ENCODE results near the gene SPATS2L. TPM values are rescaled to one million over a fixed set of nuclear protein-coding genes. Genes with fewer than 3 reads are reported as not detected.

SPATS2L gene
- total and polyA plus RNA-seq, 2 experiments from 2014 or later, result 118 to 154 TPM

- peaks cover 35% of the 10 kb centered on the region for H3K36me3 Mint-ChIP-seq (ENCODE audit: low read depth)
Observed at GRCh38 chr2:200455958-200456421, 149.5 kb downstream of the SPATS2L start.

GRCh38 chr2:200456567-200456966 lies 150.1 kb downstream of the SPATS2L start:
- H3K36me3 Mint-ChIP-seq (ENCODE audit: low read depth), result peaks cover 37% of the 10 kb centered on the region
- Histone ChIP-seq H2AFZ (no peak overlapping the region), H3K27me3 (ENCODE audit: insufficient read depth) (no peaks in the 10 kb centered on the region), H3K4me1 (ENCODE audit: insufficient read depth) (peaks cover 7% of the 10 kb centered on the region), H3K4me3 (no peak overlapping the region), H3K36me3 (ENCODE audit: insufficient read depth) (peaks cover 29% of the 10 kb centered on the region), H3K79me2 (replicated peaks; ENCODE audit: insufficient read depth) (no peaks in the 10 kb centered on the region; the same call in 1 of the 2 replicates), H3K4me2 (no peak overlapping the region), H3K9me2 (ENCODE audit: insufficient read depth) (no peaks in the 10 kb centered on the region), H3K27ac (ENCODE audit: low read depth) (0 out of 2 replicates have a peak overlapping the region, but pooled peaks have one; percentile 21), H3F3A (replicated peaks; ENCODE audit: low read depth) (no peaks in the 10 kb centered on the region), H4K20me1 (replicated peaks; ENCODE audit: insufficient read depth) (peaks cover 5% of the 10 kb centered on the region; the same call in 1 of the 2 replicates)
- H3K4me3 Mint-ChIP-seq, result no peak overlapping the region
- no peak overlapping the region for H3K27ac Mint-ChIP-seq
- H3K9me3 Mint-ChIP-seq, result no peaks in the 10 kb centered on the region
- no peak for DNase-seq (ENCODE audit: low spot score)
- H3K4me1 Mint-ChIP-seq, result peaks cover 16% of the 10 kb centered on the region
- no peak for ATAC-seq
- peaks cover 2% of the 10 kb centered on the region for H3K27me3 Mint-ChIP-seq (ENCODE audit: insufficient read depth, low read depth, poor library complexity)
- no peak for TF ChIP-seq ETS1 (IDR thresholded peaks at IDR 0.05)
- TF ChIP-seq JUNB (IDR thresholded peaks at IDR 0.05; ENCODE audit: unreplicated experiment), result no peak
- no peak for TF ChIP-seq CREB1 (CRISPR knock-in tag; IDR thresholded peaks at IDR 0.05; ENCODE audit: low read depth)
- no peak for TF ChIP-seq ZNF331 (CRISPR knock-in tag; IDR thresholded peaks at IDR 0.05; ENCODE audit: low read depth)
- TF ChIP-seq CTCF (conservative IDR thresholded peaks at IDR 0.05; ENCODE audit: low read depth in 2 of 2), result no peak
- TF ChIP-seq EZH2phosphoT487 (IDR thresholded peaks at IDR 0.05; ENCODE audit: unreplicated experiment), result no peak
- no peak; the same call in 1 of the 2 replicates for TF ChIP-seq POLR2AphosphoS5 (IDR thresholded peaks at IDR 0.05; ENCODE audit: low read depth)
- no peak for TF ChIP-seq ZNF114 (CRISPR knock-in tag; IDR thresholded peaks at IDR 0.05)
- TF ChIP-seq NANOG (IDR thresholded peaks at IDR 0.05; ENCODE audit: borderline replicate concordance), result no peak

More at GRCh38 chr2:200455958-200456421, 149.5 kb downstream of the SPATS2L start:
- no peak overlapping the region for H3K27ac ChIP-seq (ENCODE audit: low read depth)
- H3K9me2 ChIP-seq (ENCODE audit: insufficient read depth), result no peaks in the 10 kb centered on the region
- Mint-ChIP-seq H3K4me1 (peaks cover 16% of the 10 kb centered on the region), H3K27ac (no peak overlapping the region), H3K4me3 (no peak overlapping the region), H3K9me3 (no peaks in the 10 kb centered on the region), H3K27me3 (ENCODE audit: insufficient read depth, low read depth, poor library complexity) (peaks cover 2% of the 10 kb centered on the region)
- H3K36me3 ChIP-seq (ENCODE audit: insufficient read depth), result peaks cover 29% of the 10 kb centered on the region
- no peaks in the 10 kb centered on the region for H3F3A ChIP-seq (replicated peaks; ENCODE audit: low read depth)
- H3K4me1 ChIP-seq (ENCODE audit: insufficient read depth), result peaks cover 7% of the 10 kb centered on the region
- no peak overlapping the region for H2AFZ ChIP-seq
- TF ChIP-seq CTCF (conservative IDR thresholded peaks at IDR 0.05; ENCODE audit: low read depth in 2 of 2), result no peak
- TF ChIP-seq NANOG (IDR thresholded peaks at IDR 0.05; ENCODE audit: borderline replicate concordance), result no peak
- no peak for TF ChIP-seq CREB1 (CRISPR knock-in tag; IDR thresholded peaks at IDR 0.05; ENCODE audit: low read depth)
- TF ChIP-seq EZH2 (IDR thresholded peaks at IDR 0.05; ENCODE audit: low read depth, unreplicated experiment), result no peak
- no peak for TF ChIP-seq EZH2phosphoT487 (IDR thresholded peaks at IDR 0.05; ENCODE audit: unreplicated experiment)
- H3K27me3 ChIP-seq (ENCODE audit: insufficient read depth), result no peaks in the 10 kb centered on the region
- ATAC-seq (no peak), DNase-seq (ENCODE audit: low spot score) (no peak)
- H3K4me2 ChIP-seq, result no peak overlapping the region
- no peaks in the 10 kb centered on the region; the same call in 1 of the 2 replicates for H3K79me2 ChIP-seq (replicated peaks; ENCODE audit: insufficient read depth)
- no peak overlapping the region for H3K4me3 ChIP-seq
- peaks cover 6% of the 10 kb centered on the region; the same call in 1 of the 2 replicates for H4K20me1 ChIP-seq (replicated peaks; ENCODE audit: insufficient read depth)

Data from GM23338 (cell line).